OCI-LY7 (cell line): ENCODE data around the gene FASTKD1. TPM values are rescaled to one million over a fixed set of nuclear protein-coding genes. Genes with fewer than 3 reads are reported as not detected.
"Not testable (repeated sequence)": the region's sequence is repeated elsewhere in the genome, so short reads cannot be mapped to it uniquely, and the experiment has no call there.

Experiments
- BruUV-seq: library from RNA; stranded (reverse); fragments of 400-500 nt; replicated peaks from 2 replicates; lab custom pipeline; 2021; lab: Mats Ljungman, UMichigan
- CTCF ChIA-PET: fragments of 300-600 bp; sonication (Branson Sonifier 250); formaldehyde crosslinking; loops from one replicate; lab custom pipeline; 2022; ENCODE audit warnings: antibody characterized with exemption; ENCODE audit not compliant: unreplicated experiment; lab: Charles Lee
- POLR2A ChIA-PET: fragments of 300-600 bp; sonication (Branson Sonifier 250); formaldehyde crosslinking; loops from one replicate; lab custom pipeline; 2022; ENCODE audit warnings: antibody characterized with exemption; lab: Charles Lee
- DNase-seq: peaks from one replicate; pipeline ENCODE4 v3.0.0-alpha.2; 2015; ENCODE audit warnings: low spot score
- H2AFZ ChIP-seq: fragments of 200-600 bp; sonication (generic), shearing (Covaris generic); 2 replicates; pipeline ENCODE4 v1.6.1; 2014; ENCODE audit warnings: mild to moderate bottlenecking, antibody characterized with exemption, low read length, moderate library complexity
- H3K27ac ChIP-seq: fragments of 200-600 bp; sonication (generic); 2 replicates; pipeline ENCODE4 v1.5.1; 2014; ENCODE audit warnings: mixed run types, low read depth, mild to moderate bottlenecking, moderate library complexity, low read length, inconsistent platforms; ENCODE audit not compliant: poor library complexity, severe bottlenecking
- H3K36me3 ChIP-seq: fragments of 200-600 bp; sonication (generic); 2 replicates; pipeline ENCODE4 v1.6.1; 2014; ENCODE audit warnings: mild to moderate bottlenecking, antibody characterized with exemption, low read length, moderate library complexity, mixed read lengths; ENCODE audit not compliant: insufficient read depth
- H3K4me1 ChIP-seq: fragments of 200-600 bp; sonication (generic); 2 replicates; pipeline ENCODE4 v1.5.1; 2014; ENCODE audit warnings: mild to moderate bottlenecking, low read length; ENCODE audit not compliant: insufficient read depth, poor library complexity, severe bottlenecking
- H3K4me2 ChIP-seq: fragments of 200-600 bp; sonication (generic); 2 replicates; pipeline ENCODE4 v1.6.1; 2014; ENCODE audit warnings: mild to moderate bottlenecking, low read length
- H3K4me3 ChIP-seq: fragments of 200-600 bp; sonication (generic); 2 replicates; pipeline ENCODE4 v1.5.1; 2014; ENCODE audit warnings: mild to moderate bottlenecking, low read depth, low read length; ENCODE audit not compliant: poor library complexity, severe bottlenecking
- H3K79me2 ChIP-seq: fragments of 200-600 bp; sonication (generic); 2 replicates; pipeline ENCODE4 v1.6.1; 2016; ENCODE audit warnings: low read depth, mild to moderate bottlenecking, low read length, moderate library complexity, mixed read lengths; ENCODE audit not compliant: insufficient read depth
- H3K9me2 ChIP-seq: fragments of 200-600 bp; sonication (generic); 2 replicates; pipeline ENCODE4 v1.6.1; 2016; ENCODE audit warnings: mild to moderate bottlenecking, low read length, mixed read lengths; ENCODE audit not compliant: insufficient read depth
- H3K9me3 ChIP-seq: fragments of 200-600 bp; sonication (generic); 2 replicates; pipeline ENCODE4 v1.6.1; 2014; ENCODE audit warnings: mild to moderate bottlenecking, mixed run types, low read length, mixed read lengths
- H4K20me1 ChIP-seq: fragments of 200-600 bp; sonication (generic); 2 replicates; pipeline ENCODE4 v1.6.1; 2014; ENCODE audit warnings: mild to moderate bottlenecking, antibody characterized with exemption, low read length, moderate library complexity, mixed read lengths; ENCODE audit not compliant: insufficient read depth
- EZH2phosphoT487 ChIP-seq: fragments of 200-600 bp; sonication (generic); IDR thresholded peaks from 2 replicates; pipeline ENCODE4 v1.6.1; 2018; ENCODE audit warnings: low read depth, borderline replicate concordance, mild to moderate bottlenecking, mixed run types, antibody characterized with exemption, low read length, moderate library complexity, mixed read lengths
- intact Hi-C: fragments of 100-400 bp; cut with micrococcal nuclease; formaldehyde crosslinking; loops from one replicate; pipeline ENCODE4 v1.10.0; 2022; ENCODE audit not compliant: unreplicated experiment
- total RNA-seq, 2 experiments: library from RNA; depleted of rRNA in 1 of 2; stranded (reverse); fragments of >200 nt in 1 of 2; shearing (Covaris generic) in 1 of 2; gene quantifications; 2 replicates each; pipeline ENCODE4 v1.2.3, GENCODE V29; 2014 to 2022
- TF ChIP-seq, protein P1 (sequence below): fragments of 200-600 bp; sonication (generic); conservative IDR thresholded peaks from 2 replicates; pipeline ENCODE4 v1.5.1; 2014; ENCODE audit warnings: mild to moderate bottlenecking, antibody characterized with exemption, low read length, moderate library complexity, mixed read lengths

The FASTKD1 gene
- total RNA-seq, 2 experiments from 2014 or later, result 34.6 to 54.9 TPM

GRCh38 chr2:169520896-169521295 lies 52.8 kb downstream of the FASTKD1 start:
- H3K36me3 ChIP-seq, result no peaks in the 10 kb centered on the region
- no peak overlapping the region for H2AFZ ChIP-seq
- TF ChIP-seq, protein P1, sequence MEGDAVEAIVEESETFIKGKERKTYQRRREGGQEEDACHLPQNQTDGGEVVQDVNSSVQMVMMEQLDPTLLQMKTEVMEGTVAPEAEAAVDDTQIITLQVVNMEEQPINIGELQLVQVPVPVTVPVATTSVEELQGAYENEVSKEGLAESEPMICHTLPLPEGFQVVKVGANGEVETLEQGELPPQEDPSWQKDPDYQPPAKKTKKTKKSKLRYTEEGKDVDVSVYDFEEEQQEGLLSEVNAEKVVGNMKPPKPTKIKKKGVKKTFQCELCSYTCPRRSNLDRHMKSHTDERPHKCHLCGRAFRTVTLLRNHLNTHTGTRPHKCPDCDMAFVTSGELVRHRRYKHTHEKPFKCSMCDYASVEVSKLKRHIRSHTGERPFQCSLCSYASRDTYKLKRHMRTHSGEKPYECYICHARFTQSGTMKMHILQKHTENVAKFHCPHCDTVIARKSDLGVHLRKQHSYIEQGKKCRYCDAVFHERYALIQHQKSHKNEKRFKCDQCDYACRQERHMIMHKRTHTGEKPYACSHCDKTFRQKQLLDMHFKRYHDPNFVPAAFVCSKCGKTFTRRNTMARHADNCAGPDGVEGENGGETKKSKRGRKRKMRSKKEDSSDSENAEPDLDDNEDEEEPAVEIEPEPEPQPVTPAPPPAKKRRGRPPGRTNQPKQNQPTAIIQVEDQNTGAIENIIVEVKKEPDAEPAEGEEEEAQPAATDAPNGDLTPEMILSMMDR, result no peak
- no peak for TF ChIP-seq EZH2phosphoT487
- H3K9me3 ChIP-seq, result no peaks in the 10 kb centered on the region
- intact Hi-C loops, result no loop called here
- no peak for DNase-seq
- H3K27ac ChIP-seq, result no peak overlapping the region
- no peaks in the 10 kb centered on the region for H3K79me2 ChIP-seq
- H3K4me2 ChIP-seq, result no peak overlapping the region
- no peaks in the 10 kb centered on the region for H4K20me1 ChIP-seq
- H3K4me1 ChIP-seq, result no peaks in the 10 kb centered on the region
- ChIA-PET POLR2A (interaction anchor here (0.8 to 1.5 kb wide), 3 partner anchors 11 to 270 kb away, joined by 3 to 5 read pairs (median 3); partner anchors contain the start of gene KLHL41), CTCF (no interaction called here)
- H3K4me3 ChIP-seq, result no peak overlapping the region
- H3K9me2 ChIP-seq, result no peaks in the 10 kb centered on the region
- BruUV-seq, result no TSS peak

GRCh38 chr2:169516488-169516995 lies 57.1 kb downstream of the FASTKD1 start:
- H3K79me2 ChIP-seq, CTCF ChIA-PET, H3K9me3 ChIP-seq, intact Hi-C loops, H3K4me3 ChIP-seq, DNase-seq, H3K9me2 ChIP-seq, BruUV-seq, H3K4me1 ChIP-seq, H2AFZ ChIP-seq, H4K20me1 ChIP-seq, H3K27ac ChIP-seq, H3K4me2 ChIP-seq, H3K36me3 ChIP-seq, POLR2A ChIA-PET: not testable (repeated sequence)

- H3K9me2 ChIP-seq, H2AFZ ChIP-seq, H3K4me2 ChIP-seq, BruUV-seq, H3K79me2 ChIP-seq, H3K9me3 ChIP-seq, H4K20me1 ChIP-seq, H3K4me3 ChIP-seq, DNase-seq, H3K4me1 ChIP-seq, H3K36me3 ChIP-seq, CTCF ChIA-PET, H3K27ac ChIP-seq, intact Hi-C loops: not testable (repeated sequence)
- POLR2A ChIA-PET, result interaction anchor here (0.7 kb wide), 1 partner anchor 13 kb away, joined by 3 read pairs; no protein-coding TSS in a partner anchor
These were observed 58.9 kb downstream of the FASTKD1 start for GRCh38 chr2:169514758-169515157.

DNA sequence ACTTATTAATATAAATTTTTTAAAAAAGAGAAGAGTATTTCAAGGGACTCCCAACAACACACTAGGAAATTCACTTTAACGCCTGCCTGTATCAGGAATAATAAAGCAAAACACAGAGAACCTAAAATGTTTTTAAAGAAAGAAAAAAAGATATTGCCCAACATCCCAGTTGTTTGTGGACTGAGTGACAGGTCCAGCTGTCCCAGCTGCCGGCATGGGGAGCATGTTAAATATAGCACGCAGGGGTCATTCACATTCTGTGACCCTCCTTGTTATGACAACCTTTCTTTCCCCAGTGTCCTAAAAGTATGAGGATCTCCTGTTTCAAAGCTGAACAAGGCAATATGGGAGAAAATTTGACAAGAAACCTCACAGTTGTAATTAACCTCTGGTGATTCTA lies 59.7 kb downstream of the FASTKD1 start:
- intact Hi-C loops, result no loop called here
- no TSS peak for BruUV-seq
- POLR2A ChIA-PET, result no interaction called here

More for the DNA sequence above, 59.7 kb downstream of the FASTKD1 start:
- Histone ChIP-seq H3K4me2 (no peak overlapping the region), H3K9me3 (no peaks in the 10 kb centered on the region), H3K79me2 (no peaks in the 10 kb centered on the region), H3K4me1 (no peaks in the 10 kb centered on the region), H3K27ac (no peak overlapping the region), H3K36me3 (no peaks in the 10 kb centered on the region), H3K4me3 (no peak overlapping the region), H4K20me1 (no peaks in the 10 kb centered on the region), H2AFZ (no peak overlapping the region), H3K9me2 (no peaks in the 10 kb centered on the region)
- TF ChIP-seq, protein P1, result no peak
- no peak for TF ChIP-seq EZH2phosphoT487
- DNase-seq, result no peak
- CTCF ChIA-PET, result no interaction called here
